Measurements from ENCODE around the gene ASGR2.

ASGR2 gene

GRCh38 chr17:7060165-7060891, 54.3 kb downstream of the ASGR2 start:
- DNase-seq (peak; percentile 46), ATAC-seq (peak; percentile 89)

- no peak for ATAC-seq
These were observed 55.7 kb downstream of the ASGR2 start for GRCh38 chr17:7058831-7059447.

GRCh38 chr17:7056386-7056785, 58.2 kb downstream of the ASGR2 start:
- DNase-seq, result no peak
- no peak for ATAC-seq

More at GRCh38 chr17:7058831-7059447, 55.7 kb downstream of the ASGR2 start:
- no peak for DNase-seq

Measured in stimulated activated naive CD8-positive, alpha-beta T cell treated with anti-CD3 and anti-CD28 coated beads, Interleukin-15, Interleukin-2, amounts not matched to agents 100 U/mL and 50 U/mL, for 24 hours (primary cell).